ENCODE measurements around the gene CEP41.
A peak's percentile ranks its signal among the peaks of the same experiment; 100 is the strongest.

Gene CEP41

GRCh38 chr7:130385600-130386066 lies 55.2 kb downstream of the CEP41 start:
- no peak overlapping the region for H3K9ac ChIP-seq (ENCODE audit: low read length)
- H3K36me3 ChIP-seq (ENCODE audit: control insufficient read depth, insufficient read depth, low read length, severe bottlenecking), result no peaks in the 10 kb centered on the region
- H3K9me3 ChIP-seq (ENCODE audit: control insufficient read depth, low read length), result no peaks in the 10 kb centered on the region
- DNase-seq (ENCODE audit: low read depth), result no peak
- no peaks in the 10 kb centered on the region for H3K27me3 ChIP-seq (replicated peaks; ENCODE audit: control insufficient read depth, insufficient read depth, low read length)
- peaks cover 29% of the 10 kb centered on the region for H3K4me1 ChIP-seq (ENCODE audit: control insufficient read depth, insufficient read depth, low read length)
- H3K4me3 ChIP-seq (ENCODE audit: low read length), result no peak overlapping the region

DNA sequence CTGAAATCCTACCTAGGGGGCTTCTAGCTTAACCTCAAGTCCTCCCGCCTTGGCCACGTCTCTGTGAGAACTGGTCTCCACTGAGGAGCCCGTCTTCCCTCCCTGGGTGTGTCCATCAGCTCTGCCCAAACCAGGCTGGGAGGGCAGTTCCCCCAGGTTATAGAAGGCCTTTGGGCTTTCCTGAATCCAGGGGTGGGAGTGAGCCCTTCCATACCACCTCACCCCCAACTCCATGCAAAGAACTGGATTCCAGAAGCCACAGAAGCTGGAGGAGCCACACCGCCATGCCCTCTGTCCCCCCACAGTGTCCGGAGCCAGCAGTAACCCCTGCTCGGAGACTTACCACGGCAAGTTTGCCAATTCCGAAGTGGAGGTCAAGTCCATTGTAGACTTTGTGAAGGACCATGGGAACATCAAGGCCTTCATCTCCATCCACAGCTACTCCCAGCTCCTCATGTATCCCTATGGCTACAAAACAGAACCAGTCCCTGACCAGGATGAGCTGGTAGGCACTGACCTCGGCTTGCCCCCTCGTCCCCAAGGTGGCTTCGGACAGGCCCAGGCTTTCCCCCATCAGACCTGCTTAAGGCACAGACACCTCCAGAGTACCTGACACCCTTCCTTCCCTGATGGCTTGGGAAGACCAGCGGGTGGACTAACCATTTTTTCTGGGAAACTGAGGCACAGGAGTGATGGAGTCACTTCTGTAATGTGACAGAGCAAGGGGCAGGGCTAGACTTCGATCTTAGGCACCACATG lies 55.8 kb downstream of the CEP41 start:
- H3K4me3 ChIP-seq (ENCODE audit: low read length), result no peak overlapping the region
- no peaks in the 10 kb centered on the region for H3K9me3 ChIP-seq (ENCODE audit: control insufficient read depth, low read length)
- H3K4me1 ChIP-seq (ENCODE audit: control insufficient read depth, insufficient read depth, low read length), result peaks cover 29% of the 10 kb centered on the region
- no peak overlapping the region for H3K9ac ChIP-seq (ENCODE audit: low read length)
- no peaks in the 10 kb centered on the region for H3K36me3 ChIP-seq (ENCODE audit: control insufficient read depth, insufficient read depth, low read length, severe bottlenecking)
- no peak for DNase-seq (ENCODE audit: low read depth)
- no peaks in the 10 kb centered on the region for H3K27me3 ChIP-seq (replicated peaks; ENCODE audit: control insufficient read depth, insufficient read depth, low read length)

GRCh38 chr7:130384371-130384801 lies 56.4 kb downstream of the CEP41 start:
- Histone ChIP-seq H3K36me3 (ENCODE audit: control insufficient read depth, insufficient read depth, low read length, severe bottlenecking) (no peaks in the 10 kb centered on the region), H3K4me1 (ENCODE audit: control insufficient read depth, insufficient read depth, low read length) (peaks cover 31% of the 10 kb centered on the region), H3K9me3 (ENCODE audit: control insufficient read depth, low read length) (no peaks in the 10 kb centered on the region), H3K27me3 (replicated peaks; ENCODE audit: control insufficient read depth, insufficient read depth, low read length) (no peaks in the 10 kb centered on the region), H3K4me3 (ENCODE audit: low read length) (no peak overlapping the region), H3K9ac (ENCODE audit: low read length) (no peak overlapping the region)
- no peak for DNase-seq (ENCODE audit: low read depth)

- Histone ChIP-seq H3K9me3 (ENCODE audit: control insufficient read depth, low read length) (no peaks in the 10 kb centered on the region), H3K9ac (ENCODE audit: low read length) (no peak overlapping the region), H3K4me1 (ENCODE audit: control insufficient read depth, insufficient read depth, low read length) (peaks cover 31% of the 10 kb centered on the region), H3K27me3 (replicated peaks; ENCODE audit: control insufficient read depth, insufficient read depth, low read length) (no peaks in the 10 kb centered on the region), H3K4me3 (ENCODE audit: low read length) (no peak overlapping the region), H3K36me3 (ENCODE audit: control insufficient read depth, insufficient read depth, low read length, severe bottlenecking) (no peaks in the 10 kb centered on the region)
- no peak for DNase-seq (ENCODE audit: low read depth)
Observed at GRCh38 chr7:130383187-130383980, 57.4 kb downstream of the CEP41 start.

GRCh38 chr7:130381468-130382312 lies 59.1 kb downstream of the CEP41 start:
- DNase-seq (ENCODE audit: low read depth), result no peak
- Histone ChIP-seq H3K9ac (ENCODE audit: low read length) (no peak overlapping the region), H3K27me3 (replicated peaks; ENCODE audit: control insufficient read depth, insufficient read depth, low read length) (no peaks in the 10 kb centered on the region), H3K4me1 (ENCODE audit: control insufficient read depth, insufficient read depth, low read length) (peaks cover 14% of the 10 kb centered on the region), H3K4me3 (ENCODE audit: low read length) (no peak overlapping the region), H3K9me3 (ENCODE audit: control insufficient read depth, low read length) (peaks cover under 1% of the 10 kb centered on the region), H3K36me3 (ENCODE audit: control insufficient read depth, insufficient read depth, low read length, severe bottlenecking) (no peaks in the 10 kb centered on the region)

GRCh38 chr7:130380861-130381455 lies 59.9 kb downstream of the CEP41 start:
- H3K36me3 ChIP-seq (ENCODE audit: control insufficient read depth, insufficient read depth, low read length, severe bottlenecking), result no peaks in the 10 kb centered on the region
- no peak overlapping the region for H3K4me3 ChIP-seq (ENCODE audit: low read length)
- H3K9me3 ChIP-seq (ENCODE audit: control insufficient read depth, low read length), result peaks cover 8% of the 10 kb centered on the region
- no peak overlapping the region for H3K9ac ChIP-seq (ENCODE audit: low read length)
- DNase-seq (ENCODE audit: low read depth), result no peak
- peaks cover 10% of the 10 kb centered on the region for H3K4me1 ChIP-seq (ENCODE audit: control insufficient read depth, insufficient read depth, low read length)
- H3K27me3 ChIP-seq (replicated peaks; ENCODE audit: control insufficient read depth, insufficient read depth, low read length), result no peaks in the 10 kb centered on the region

- Histone ChIP-seq H3K4me3 (ENCODE audit: low read length) (no peak within 1 kb of the TSS), H3K27me3 (replicated peaks; ENCODE audit: control insufficient read depth, insufficient read depth, low read length) (no peaks in the 10 kb centered on the region), H3K9ac (ENCODE audit: low read length) (peak within 1 kb of the TSS; percentile 29), H3K36me3 (ENCODE audit: control insufficient read depth, insufficient read depth, low read length, severe bottlenecking) (no peaks in the 10 kb centered on the region), H3K4me1 (ENCODE audit: control insufficient read depth, insufficient read depth, low read length) (peaks cover 10% of the 10 kb centered on the region), H3K9me3 (ENCODE audit: control insufficient read depth, low read length) (peaks cover 10% of the 10 kb centered on the region)
- no peak for DNase-seq (ENCODE audit: low read depth)
Observed at GRCh38 chr7:130379921-130380860, 60.6 kb downstream of the CEP41 start, which contains the start of gene CPA1. TSS of gene CPA1 (plus strand) at chr7:130380494. CDS start at chr7:130380521, 27 bp downstream.

DNA sequence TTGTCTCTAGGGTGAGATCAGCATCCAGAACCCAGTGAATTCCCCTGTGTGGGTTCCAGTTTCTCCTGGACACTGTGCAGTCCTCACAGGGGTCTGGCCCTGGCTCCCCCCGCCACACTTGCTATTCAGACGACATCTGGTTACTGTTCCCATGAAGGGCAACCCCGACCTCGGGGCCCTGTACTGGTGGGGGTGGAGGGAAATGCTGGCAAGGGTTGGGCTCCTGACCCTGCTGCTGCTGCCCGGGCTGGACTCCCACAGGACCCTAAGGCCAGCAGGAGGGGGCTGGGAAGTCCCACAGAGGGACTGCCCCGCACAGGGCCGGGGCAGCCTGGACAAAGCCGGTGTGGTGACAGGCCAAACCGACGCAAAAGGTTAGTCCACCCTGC lies 61.3 kb downstream of the CEP41 start:
- Histone ChIP-seq H3K36me3 (ENCODE audit: control insufficient read depth, insufficient read depth, low read length, severe bottlenecking) (no peaks in the 10 kb centered on the region), H3K4me3 (ENCODE audit: low read length) (no peak overlapping the region), H3K9me3 (ENCODE audit: control insufficient read depth, low read length) (peaks cover 10% of the 10 kb centered on the region), H3K4me1 (ENCODE audit: control insufficient read depth, insufficient read depth, low read length) (peaks cover 10% of the 10 kb centered on the region), H3K9ac (ENCODE audit: low read length) (no peak overlapping the region), H3K27me3 (replicated peaks; ENCODE audit: control insufficient read depth, insufficient read depth, low read length) (no peaks in the 10 kb centered on the region)
- DNase-seq (ENCODE audit: low read depth), result no peak

DNA sequence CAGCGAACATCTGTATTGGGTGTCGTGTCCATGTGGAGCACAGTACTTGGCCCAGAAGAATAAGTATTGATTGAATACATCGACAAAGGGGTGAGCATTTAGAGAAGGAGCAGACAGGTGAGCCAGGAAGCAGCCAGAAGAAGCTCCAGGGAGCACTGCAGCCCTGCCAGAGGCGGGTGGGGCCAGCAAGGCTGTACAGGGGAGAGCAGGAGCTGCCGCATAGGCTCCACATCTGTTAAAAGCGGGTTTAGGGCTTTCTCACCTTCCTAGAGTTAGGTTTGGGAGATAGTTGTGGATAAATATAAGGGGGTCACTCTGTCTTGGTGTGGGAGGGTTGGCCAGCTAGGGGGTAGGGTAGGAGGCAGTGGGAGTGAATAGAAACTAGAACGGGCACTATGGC lies 61.8 kb downstream of the CEP41 start:
- peaks cover 15% of the 10 kb centered on the region for H3K4me1 ChIP-seq (ENCODE audit: control insufficient read depth, insufficient read depth, low read length)
- H3K27me3 ChIP-seq (replicated peaks; ENCODE audit: control insufficient read depth, insufficient read depth, low read length), result no peaks in the 10 kb centered on the region
- H3K9me3 ChIP-seq (ENCODE audit: control insufficient read depth, low read length), result peaks cover 10% of the 10 kb centered on the region
- no peak for DNase-seq (ENCODE audit: low read depth)
- no peak overlapping the region for H3K9ac ChIP-seq (ENCODE audit: low read length)
- H3K36me3 ChIP-seq (ENCODE audit: control insufficient read depth, insufficient read depth, low read length, severe bottlenecking), result no peaks in the 10 kb centered on the region
- no peak overlapping the region for H3K4me3 ChIP-seq (ENCODE audit: low read length)

DNA sequence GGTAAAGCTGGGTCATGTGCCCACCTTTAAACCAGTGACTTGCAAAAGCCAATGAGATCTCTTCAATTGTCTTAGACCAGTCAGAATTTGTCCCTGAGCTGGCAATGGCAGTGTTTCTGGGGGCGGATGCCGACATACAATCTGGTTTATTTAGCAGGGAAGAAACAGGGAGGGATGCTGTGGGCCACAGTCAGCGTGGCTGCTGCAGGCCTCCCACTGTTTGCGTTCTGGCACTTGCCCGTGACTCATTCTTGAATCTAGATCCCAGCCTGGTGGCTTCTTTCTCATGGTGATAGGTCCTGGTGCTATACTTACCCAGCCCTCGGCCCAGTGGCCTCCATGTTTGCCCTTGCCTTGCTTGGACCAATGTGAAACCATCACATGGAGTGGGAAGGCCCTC lies 63.6 kb downstream of the CEP41 start:
- no peaks in the 10 kb centered on the region for H3K27me3 ChIP-seq (replicated peaks; ENCODE audit: control insufficient read depth, insufficient read depth, low read length)
- no peak overlapping the region for H3K9ac ChIP-seq (ENCODE audit: low read length)
- peaks cover 33% of the 10 kb centered on the region for H3K4me1 ChIP-seq (ENCODE audit: control insufficient read depth, insufficient read depth, low read length)
- no peak overlapping the region for H3K4me3 ChIP-seq (ENCODE audit: low read length)
- DNase-seq (ENCODE audit: low read depth), result no peak
- no peaks in the 10 kb centered on the region for H3K36me3 ChIP-seq (ENCODE audit: control insufficient read depth, insufficient read depth, low read length, severe bottlenecking)
- peaks cover 10% of the 10 kb centered on the region for H3K9me3 ChIP-seq (ENCODE audit: control insufficient read depth, low read length)

All from adipocyte (in vitro differentiated cells).